A549 (cell line): ENCODE results near the gene IPPK. TPM values are rescaled to one million over a fixed set of nuclear protein-coding genes. Genes with fewer than 3 reads are reported as not detected.
"Not testable (repeated sequence)": the region's sequence is repeated elsewhere in the genome, so short reads cannot be mapped to it uniquely, and the experiment has no call there.

ENCODE experiments used
- ATAC-seq, 2 experiments: fragments of 200-7000 bp in 1 of 2; fragments of >200 bp in 1 of 2; cut with Nextera tagmentation in 1 of 2; cut with Tn5 transposase in 1 of 2; 3 replicates each; pipeline versions ENCODE4 v1.8.0 to v1.9.1; 2018 to 2020; ENCODE audit warnings: mild to moderate bottlenecking in 1 of 2, moderate library complexity in 1 of 2
- CTCF ChIA-PET: fragments of 300-600 bp; sonication (Branson Sonifier 250); formaldehyde crosslinking; extraction: SDS; loops from one replicate; lab custom pipeline; 2021; ENCODE audit warnings: antibody characterized with exemption, inconsistent platforms; lab: Yijun Ruan, JAX
- POLR2A ChIA-PET: fragments of 350-600 bp; formaldehyde crosslinking; extraction: SDS; loops from one replicate; lab custom pipeline; 2021; ENCODE audit warnings: antibody characterized with exemption, inconsistent platforms; lab: Yijun Ruan, JAX
- DNase-seq, 2 experiments: peaks; one replicate each; pipeline versions ENCODE4 v3.0.0 to v3.0.0-alpha.2; 2011 to 2016; ENCODE audit warnings: low read depth in 1 of 2, low spot score in 1 of 2
- FAIRE-seq: peaks from 2 replicates; lab custom pipeline; 2011; peaks lifted over from hg19 to GRCh38; lab: Jason Lieb, UNC
- H3K27ac ChIP-seq, 2 experiments: fragments of >200 bp; sonication (Bioruptor Twin); formaldehyde crosslinking; 3 replicates each; pipeline ENCODE4 v1.5.1; 2016 to 2017
- H3K4me1 ChIP-seq: fragments of >200 bp; sonication (Bioruptor Twin); formaldehyde crosslinking; 3 replicates; pipeline ENCODE4 v1.6.1; 2016
- H3K4me2 ChIP-seq: fragments of >200 bp; sonication (Bioruptor Twin); formaldehyde crosslinking; 3 replicates; pipeline ENCODE4 v1.6.1; 2016
- H3K4me3 ChIP-seq: fragments of >200 bp; sonication (Bioruptor Twin); formaldehyde crosslinking; 3 replicates; pipeline ENCODE4 v1.5.1; 2016
- H3K9me3 ChIP-seq: fragments of >200 bp; sonication (Bioruptor Twin); formaldehyde crosslinking; 3 replicates; pipeline ENCODE4 v1.6.1; 2016
- CBX8 ChIP-seq: fragments of 200-600 bp; sonication (generic); IDR thresholded peaks from 2 replicates; pipeline ENCODE4 v1.6.1; 2016
- CHD2 ChIP-seq: fragments of 150-350 bp; IDR thresholded peaks from 2 replicates; pipeline ENCODE4 v1.6.1; 2014; ENCODE audit warnings: low read length; ENCODE audit not compliant: partially characterized antibody
- EHMT2 ChIP-seq: fragments of 200-600 bp; sonication (generic); IDR thresholded peaks from 2 replicates; pipeline ENCODE4 v1.6.1; 2016; ENCODE audit warnings: antibody characterized with exemption, low read depth, mild to moderate bottlenecking, moderate library complexity
- HOXB13 ChIP-seq: fragments of 250-450 bp; sonication (Bioruptor Pico); IDR thresholded peaks from 2 replicates; pipeline ENCODE4 v1.5.0; 2020; ENCODE audit warnings: low read depth, mild to moderate bottlenecking, moderate library complexity
- JUN ChIP-seq, 2 experiments: fragments of >200 bp; sonication (Bioruptor Twin); formaldehyde crosslinking; IDR thresholded peaks; 2 replicates in 1 of 2; 3 replicates in 1 of 2; pipeline ENCODE4 v1.6.1; 2016 to 2017
- KDM1A ChIP-seq: fragments of 200-600 bp; sonication (generic); IDR thresholded peaks from 2 replicates; pipeline ENCODE4 v1.6.1; 2016; ENCODE audit warnings: low read depth, mild to moderate bottlenecking
- MAFK ChIP-seq: fragments of 450-650 bp; IDR thresholded peaks from 2 replicates; pipeline ENCODE4 v1.6.1; 2014; ENCODE audit not compliant: partially characterized antibody
- RFX5 ChIP-seq: fragments of 450-650 bp; IDR thresholded peaks from 2 replicates; pipeline ENCODE4 v1.7.1; 2014; ENCODE audit warnings: antibody characterized with exemption, mild to moderate bottlenecking, moderate library complexity
- RNF2 ChIP-seq: fragments of 200-600 bp; sonication (generic); IDR thresholded peaks from 2 replicates; pipeline ENCODE4 v1.6.1; 2016; ENCODE audit warnings: low read depth, mild to moderate bottlenecking, antibody characterized with exemption, moderate library complexity, borderline replicate concordance
- TP53 ChIP-seq: fragments of 250-450 bp; sonication (Bioruptor Pico); IDR thresholded peaks from 2 replicates; pipeline ENCODE4 v1.5.0; 2021; ENCODE audit warnings: mild to moderate bottlenecking, moderate library complexity
- WGBS: methylation state at CpG from one replicate; pipeline ENCODE4 v1.1.6; 2017; ENCODE audit errors: missing lambda C conversion rate; 5-methylcytosine and 5-hydroxymethylcytosine counted together
- polyA plus RNA-seq, 4 experiments: library from polyadenylated mRNA; depleted of rRNA in 3 of 4; stranded (reverse); fragments of >200 nt; fragmentation: RNase III in 1 of 4; extraction: RNeasy Plus Mini Kit Qiagen cat#74134 plus additional on column Dnase treatment in 1 of 4; gene quantifications; 2 replicates in 3 of 4; 3 replicates in 1 of 4; pipeline ENCODE4 v1.2.3, GENCODE V29; 2011 to 2017
- TF ChIP-seq, protein P1 (sequence below): fragments of >200 bp; sonication (Bioruptor Twin); formaldehyde crosslinking; IDR thresholded peaks from 3 replicates; pipeline ENCODE4 v1.5.1; 2016
- TF ChIP-seq, protein P2 (sequence below): fragments of 250-450 bp; sonication (Bioruptor Pico); IDR thresholded peaks from 2 replicates; pipeline ENCODE4 v1.5.0; 2021; ENCODE audit warnings: mild to moderate bottlenecking, moderate library complexity, borderline replicate concordance
- TF ChIP-seq, protein P3 (sequence below): IDR thresholded peaks from 2 replicates; pipeline ENCODE4 v1.6.1; 2012
- TF ChIP-seq, protein P4 (sequence below): fragments of >200 bp; sonication (Bioruptor Twin); formaldehyde crosslinking; IDR thresholded peaks from 2 replicates; pipeline ENCODE4 v1.6.1; 2016
- TF ChIP-seq, protein P5 (sequence below): fragments of 150-350 bp; IDR thresholded peaks from 2 replicates; pipeline ENCODE4 v1.6.1; 2014; ENCODE audit warnings: low read depth, mild to moderate bottlenecking, low read length
- TF ChIP-seq, protein P6 (sequence below): fragments of 200-600 bp; sonication (generic); IDR thresholded peaks from 2 replicates; pipeline ENCODE4 v1.6.1; 2016; ENCODE audit warnings: antibody characterized with exemption, mild to moderate bottlenecking, moderate library complexity
- TF ChIP-seq, protein P7 (sequence below): fragments of 250-450 bp; sonication (Bioruptor Pico); IDR thresholded peaks from 2 replicates; pipeline ENCODE4 v1.5.0; 2020; ENCODE audit warnings: low read depth, mild to moderate bottlenecking, moderate library complexity

IPPK gene
- polyA plus RNA-seq, 2 of the 4 experiments (the other 2 are of a cell fraction), result 12.2 to 20.0 TPM

DNA sequence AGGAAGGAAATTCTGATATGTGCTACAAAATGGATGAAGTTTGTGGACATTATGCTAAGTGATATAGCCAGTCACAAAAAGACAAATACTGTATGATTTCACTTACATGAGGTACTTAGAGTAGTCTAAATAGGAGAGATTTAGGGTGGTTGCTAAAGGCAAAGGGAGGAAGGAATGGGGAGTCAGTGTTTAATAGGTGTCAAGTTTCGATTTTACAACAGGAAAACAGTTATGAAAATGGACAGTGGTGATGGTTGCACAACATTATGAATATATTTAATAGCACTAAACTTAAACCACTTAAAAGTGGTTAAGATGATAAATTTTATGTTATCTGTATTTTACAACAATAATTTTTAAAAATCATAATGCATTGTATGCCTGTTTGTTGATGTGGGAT, 93.8 kb downstream of the IPPK start:
- Histone ChIP-seq H3K9me3 (no peaks in the 10 kb centered on the region), H3K4me1 (no peaks in the 10 kb centered on the region), H3K27ac (no peak overlapping the region), H3K4me3 (no peak overlapping the region), H3K4me2 (no peak overlapping the region)
- WGBS, result 8% methylated on average over 1 of the region's 1 CpG
- no peak for TF ChIP-seq RNF2
- TF ChIP-seq KDM1A, result no peak
- TF ChIP-seq, protein P1, sequence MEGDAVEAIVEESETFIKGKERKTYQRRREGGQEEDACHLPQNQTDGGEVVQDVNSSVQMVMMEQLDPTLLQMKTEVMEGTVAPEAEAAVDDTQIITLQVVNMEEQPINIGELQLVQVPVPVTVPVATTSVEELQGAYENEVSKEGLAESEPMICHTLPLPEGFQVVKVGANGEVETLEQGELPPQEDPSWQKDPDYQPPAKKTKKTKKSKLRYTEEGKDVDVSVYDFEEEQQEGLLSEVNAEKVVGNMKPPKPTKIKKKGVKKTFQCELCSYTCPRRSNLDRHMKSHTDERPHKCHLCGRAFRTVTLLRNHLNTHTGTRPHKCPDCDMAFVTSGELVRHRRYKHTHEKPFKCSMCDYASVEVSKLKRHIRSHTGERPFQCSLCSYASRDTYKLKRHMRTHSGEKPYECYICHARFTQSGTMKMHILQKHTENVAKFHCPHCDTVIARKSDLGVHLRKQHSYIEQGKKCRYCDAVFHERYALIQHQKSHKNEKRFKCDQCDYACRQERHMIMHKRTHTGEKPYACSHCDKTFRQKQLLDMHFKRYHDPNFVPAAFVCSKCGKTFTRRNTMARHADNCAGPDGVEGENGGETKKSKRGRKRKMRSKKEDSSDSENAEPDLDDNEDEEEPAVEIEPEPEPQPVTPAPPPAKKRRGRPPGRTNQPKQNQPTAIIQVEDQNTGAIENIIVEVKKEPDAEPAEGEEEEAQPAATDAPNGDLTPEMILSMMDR, result no peak
- TF ChIP-seq JUN (IDR thresholded peaks at IDR 0.05), result no peak
- TF ChIP-seq, protein P2, sequence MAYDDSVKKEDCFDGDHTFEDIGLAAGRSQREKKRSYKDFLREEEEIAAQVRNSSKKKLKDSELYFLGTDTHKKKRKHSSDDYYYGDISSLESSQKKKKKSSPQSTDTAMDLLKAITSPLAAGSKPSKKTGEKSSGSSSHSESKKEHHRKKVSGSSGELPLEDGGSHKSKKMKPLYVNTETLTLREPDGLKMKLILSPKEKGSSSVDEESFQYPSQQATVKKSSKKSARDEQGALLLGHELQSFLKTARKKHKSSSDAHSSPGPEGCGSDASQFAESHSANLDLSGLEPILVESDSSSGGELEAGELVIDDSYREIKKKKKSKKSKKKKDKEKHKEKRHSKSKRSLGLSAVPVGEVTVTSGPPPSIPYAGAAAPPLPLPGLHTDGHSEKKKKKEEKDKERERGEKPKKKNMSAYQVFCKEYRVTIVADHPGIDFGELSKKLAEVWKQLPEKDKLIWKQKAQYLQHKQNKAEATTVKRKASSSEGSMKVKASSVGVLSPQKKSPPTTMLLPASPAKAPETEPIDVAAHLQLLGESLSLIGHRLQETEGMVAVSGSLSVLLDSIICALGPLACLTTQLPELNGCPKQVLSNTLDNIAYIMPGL (CRISPR knock-in tag), result no peak
- TF ChIP-seq EHMT2, result no peak
- TF ChIP-seq HOXB13, result no peak
- TF ChIP-seq RFX5, result no peak
- TF ChIP-seq, protein P3, sequence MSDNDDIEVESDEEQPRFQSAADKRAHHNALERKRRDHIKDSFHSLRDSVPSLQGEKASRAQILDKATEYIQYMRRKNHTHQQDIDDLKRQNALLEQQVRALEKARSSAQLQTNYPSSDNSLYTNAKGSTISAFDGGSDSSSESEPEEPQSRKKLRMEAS, result no peak
- TF ChIP-seq, protein P4, sequence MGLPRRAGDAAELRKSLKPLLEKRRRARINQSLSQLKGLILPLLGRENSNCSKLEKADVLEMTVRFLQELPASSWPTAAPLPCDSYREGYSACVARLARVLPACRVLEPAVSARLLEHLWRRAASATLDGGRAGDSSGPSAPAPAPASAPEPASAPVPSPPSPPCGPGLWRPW, result no peak
- TF ChIP-seq TP53 (CRISPR knock-in tag), result no peak
- TF ChIP-seq CBX8, result no peak
- no peak for TF ChIP-seq MAFK
- TF ChIP-seq, protein P5, sequence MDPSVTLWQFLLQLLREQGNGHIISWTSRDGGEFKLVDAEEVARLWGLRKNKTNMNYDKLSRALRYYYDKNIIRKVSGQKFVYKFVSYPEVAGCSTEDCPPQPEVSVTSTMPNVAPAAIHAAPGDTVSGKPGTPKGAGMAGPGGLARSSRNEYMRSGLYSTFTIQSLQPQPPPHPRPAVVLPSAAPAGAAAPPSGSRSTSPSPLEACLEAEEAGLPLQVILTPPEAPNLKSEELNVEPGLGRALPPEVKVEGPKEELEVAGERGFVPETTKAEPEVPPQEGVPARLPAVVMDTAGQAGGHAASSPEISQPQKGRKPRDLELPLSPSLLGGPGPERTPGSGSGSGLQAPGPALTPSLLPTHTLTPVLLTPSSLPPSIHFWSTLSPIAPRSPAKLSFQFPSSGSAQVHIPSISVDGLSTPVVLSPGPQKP, result no peak
- no peak for TF ChIP-seq CHD2
- TF ChIP-seq, protein P6, sequence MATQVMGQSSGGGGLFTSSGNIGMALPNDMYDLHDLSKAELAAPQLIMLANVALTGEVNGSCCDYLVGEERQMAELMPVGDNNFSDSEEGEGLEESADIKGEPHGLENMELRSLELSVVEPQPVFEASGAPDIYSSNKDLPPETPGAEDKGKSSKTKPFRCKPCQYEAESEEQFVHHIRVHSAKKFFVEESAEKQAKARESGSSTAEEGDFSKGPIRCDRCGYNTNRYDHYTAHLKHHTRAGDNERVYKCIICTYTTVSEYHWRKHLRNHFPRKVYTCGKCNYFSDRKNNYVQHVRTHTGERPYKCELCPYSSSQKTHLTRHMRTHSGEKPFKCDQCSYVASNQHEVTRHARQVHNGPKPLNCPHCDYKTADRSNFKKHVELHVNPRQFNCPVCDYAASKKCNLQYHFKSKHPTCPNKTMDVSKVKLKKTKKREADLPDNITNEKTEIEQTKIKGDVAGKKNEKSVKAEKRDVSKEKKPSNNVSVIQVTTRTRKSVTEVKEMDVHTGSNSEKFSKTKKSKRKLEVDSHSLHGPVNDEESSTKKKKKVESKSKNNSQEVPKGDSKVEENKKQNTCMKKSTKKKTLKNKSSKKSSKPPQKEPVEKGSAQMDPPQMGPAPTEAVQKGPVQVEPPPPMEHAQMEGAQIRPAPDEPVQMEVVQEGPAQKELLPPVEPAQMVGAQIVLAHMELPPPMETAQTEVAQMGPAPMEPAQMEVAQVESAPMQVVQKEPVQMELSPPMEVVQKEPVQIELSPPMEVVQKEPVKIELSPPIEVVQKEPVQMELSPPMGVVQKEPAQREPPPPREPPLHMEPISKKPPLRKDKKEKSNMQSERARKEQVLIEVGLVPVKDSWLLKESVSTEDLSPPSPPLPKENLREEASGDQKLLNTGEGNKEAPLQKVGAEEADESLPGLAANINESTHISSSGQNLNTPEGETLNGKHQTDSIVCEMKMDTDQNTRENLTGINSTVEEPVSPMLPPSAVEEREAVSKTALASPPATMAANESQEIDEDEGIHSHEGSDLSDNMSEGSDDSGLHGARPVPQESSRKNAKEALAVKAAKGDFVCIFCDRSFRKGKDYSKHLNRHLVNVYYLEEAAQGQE, result no peak
- TF ChIP-seq, protein P7, sequence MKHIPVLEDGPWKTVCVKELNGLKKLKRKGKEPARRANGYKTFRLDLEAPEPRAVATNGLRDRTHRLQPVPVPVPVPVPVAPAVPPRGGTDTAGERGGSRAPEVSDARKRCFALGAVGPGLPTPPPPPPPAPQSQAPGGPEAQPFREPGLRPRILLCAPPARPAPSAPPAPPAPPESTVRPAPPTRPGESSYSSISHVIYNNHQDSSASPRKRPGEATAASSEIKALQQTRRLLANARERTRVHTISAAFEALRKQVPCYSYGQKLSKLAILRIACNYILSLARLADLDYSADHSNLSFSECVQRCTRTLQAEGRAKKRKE (CRISPR knock-in tag), result no peak
- ChIA-PET POLR2A (no interaction called here), CTCF (interaction anchor here (1.0 kb wide), 1 partner anchor 442 kb away, joined by 3 read pairs; no protein-coding TSS in a partner anchor)
- DNase-seq (no peak), FAIRE-seq (no peak), ATAC-seq (no peak)

DNA sequence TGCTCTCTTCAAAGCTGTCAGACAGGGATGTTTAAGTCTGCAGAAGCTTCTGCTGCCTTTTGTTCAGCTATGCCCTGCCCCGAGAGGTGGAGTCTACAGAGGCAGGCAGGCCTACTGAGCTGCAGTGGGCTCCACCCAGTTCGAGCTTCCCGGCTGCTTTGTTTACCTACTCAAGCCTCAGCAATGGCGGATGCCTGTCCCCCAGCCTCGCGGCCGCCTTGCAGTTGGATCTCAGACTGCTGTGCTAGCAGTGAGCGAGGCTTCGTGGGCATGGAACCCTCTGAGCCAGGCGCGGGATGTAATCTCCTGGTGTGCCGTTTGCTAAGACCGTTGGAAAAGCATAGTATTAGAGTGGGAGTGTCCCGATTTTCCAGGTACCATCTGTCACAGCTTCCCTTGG, 96.3 kb downstream of the IPPK start:
- CTCF ChIA-PET, H3K27ac ChIP-seq, DNase-seq, POLR2A ChIA-PET, ATAC-seq, H3K4me3 ChIP-seq, FAIRE-seq, H3K9me3 ChIP-seq, H3K4me2 ChIP-seq, H3K4me1 ChIP-seq: not testable (repeated sequence)
- 77% methylated on average over 12 of the region's 14 CpGs for WGBS

DNA sequence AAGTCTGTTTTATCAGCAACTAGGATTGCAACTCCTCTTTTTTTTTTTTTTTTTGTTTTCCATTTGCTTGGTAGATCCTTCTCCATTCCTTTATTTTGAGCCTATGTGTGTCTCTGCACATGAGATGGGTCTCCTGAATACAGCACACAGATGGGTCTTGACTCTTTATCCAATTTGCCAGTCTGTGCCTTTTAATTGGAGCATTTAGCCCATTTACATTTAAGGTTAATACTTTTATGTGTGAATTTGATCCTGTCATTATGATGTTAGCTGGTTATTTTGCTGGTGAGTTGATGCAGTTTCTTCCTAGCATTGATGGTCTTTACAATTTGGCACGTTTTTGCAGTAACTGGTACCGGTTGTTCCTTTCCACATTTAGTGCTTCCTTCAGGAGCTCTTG, 98.1 kb downstream of the IPPK start:
- POLR2A ChIA-PET, result not testable (repeated sequence)

More for the DNA sequence above, 98.1 kb downstream of the IPPK start:
- H3K4me1 ChIP-seq, H3K4me3 ChIP-seq, H3K27ac ChIP-seq, DNase-seq, H3K9me3 ChIP-seq, FAIRE-seq, CTCF ChIA-PET, ATAC-seq, H3K4me2 ChIP-seq: not testable (repeated sequence)
- whole genome bisulfite sequencing, result 51% methylated on average over 2 of the region's 2 CpGs
